BLaER1 (cell line): ENCODE measurements around the gene FALEC.
"Not testable (repeated sequence)": the region's sequence is repeated elsewhere in the genome, so short reads cannot be mapped to it uniquely, and the experiment has no call there.

Source experiments
- H3K27ac ChIP-seq: shearing (Covaris generic); formaldehyde crosslinking; 2 replicates; pipeline ENCODE4 v1.8.1; 2022
- H3K27me3 ChIP-seq: shearing (Covaris generic); formaldehyde crosslinking; 2 replicates; pipeline ENCODE4 v1.8.1; 2022
- H3K36me3 ChIP-seq: shearing (Covaris generic); formaldehyde crosslinking; 2 replicates; pipeline ENCODE4 v1.8.1; 2022
- H3K4me1 ChIP-seq: shearing (Covaris generic); formaldehyde crosslinking; 2 replicates; pipeline ENCODE4 v1.8.1; 2022
- H3K4me2 ChIP-seq: shearing (Covaris generic); formaldehyde crosslinking; 2 replicates; pipeline ENCODE4 v1.8.1; 2022
- H3K4me3 ChIP-seq: shearing (Covaris generic); formaldehyde crosslinking; 2 replicates; pipeline ENCODE4 v1.8.1; 2022
- H3K9ac ChIP-seq: shearing (Covaris generic); formaldehyde crosslinking; 2 replicates; pipeline ENCODE4 v1.8.1; 2022
- H3K9me3 ChIP-seq: shearing (Covaris generic); formaldehyde crosslinking; 2 replicates; pipeline ENCODE4 v1.8.1; 2022
- H4K20me1 ChIP-seq: shearing (Covaris generic); formaldehyde crosslinking; 2 replicates; pipeline ENCODE4 v1.8.1; 2022
- Cebpa-rat ChIP-seq: shearing (Covaris generic); IDR thresholded peaks from 2 replicates; pipeline ENCODE4 v1.8.1; 2022

The FALEC gene

DNA sequence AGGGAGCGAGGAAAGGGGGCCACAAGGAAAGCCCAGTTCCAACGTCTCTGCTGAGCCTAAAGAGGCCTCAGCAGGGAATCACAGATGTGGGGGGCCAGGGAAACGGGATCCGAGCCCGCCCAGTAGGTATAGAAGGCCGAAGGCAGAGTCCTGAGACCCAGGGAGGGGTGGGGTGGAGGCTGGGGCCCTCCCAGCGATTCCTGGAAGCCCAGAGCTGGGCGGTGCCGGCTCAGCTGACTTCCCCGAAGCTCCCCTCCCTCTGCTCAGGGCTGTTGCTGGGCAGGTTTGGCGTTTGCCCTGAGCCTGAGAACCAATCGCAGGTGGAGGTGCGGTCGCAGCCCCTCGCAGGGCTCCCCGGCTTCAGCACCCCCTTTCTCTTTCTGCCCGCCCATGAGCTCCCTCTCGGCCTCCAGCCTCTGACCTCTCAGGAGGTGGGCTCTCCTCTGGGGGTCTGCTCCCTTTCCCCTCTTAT lies 46.5 kb downstream of the FALEC start:
- Histone ChIP-seq H3K4me3 (peak overlapping the region; percentile 70), H3K9ac (peak overlapping the region; percentile 86), H3K27ac (peak overlapping the region; percentile 89), H3K4me1 (peaks cover 79% of the 10 kb centered on the region), H3K36me3 (no peaks in the 10 kb centered on the region), H3K9me3 (no peaks in the 10 kb centered on the region), H4K20me1 (peaks cover 45% of the 10 kb centered on the region), H3K4me2 (peak overlapping the region; percentile 100), H3K27me3 (no peaks in the 10 kb centered on the region)
- TF ChIP-seq Cebpa-rat: no peak

DNA sequence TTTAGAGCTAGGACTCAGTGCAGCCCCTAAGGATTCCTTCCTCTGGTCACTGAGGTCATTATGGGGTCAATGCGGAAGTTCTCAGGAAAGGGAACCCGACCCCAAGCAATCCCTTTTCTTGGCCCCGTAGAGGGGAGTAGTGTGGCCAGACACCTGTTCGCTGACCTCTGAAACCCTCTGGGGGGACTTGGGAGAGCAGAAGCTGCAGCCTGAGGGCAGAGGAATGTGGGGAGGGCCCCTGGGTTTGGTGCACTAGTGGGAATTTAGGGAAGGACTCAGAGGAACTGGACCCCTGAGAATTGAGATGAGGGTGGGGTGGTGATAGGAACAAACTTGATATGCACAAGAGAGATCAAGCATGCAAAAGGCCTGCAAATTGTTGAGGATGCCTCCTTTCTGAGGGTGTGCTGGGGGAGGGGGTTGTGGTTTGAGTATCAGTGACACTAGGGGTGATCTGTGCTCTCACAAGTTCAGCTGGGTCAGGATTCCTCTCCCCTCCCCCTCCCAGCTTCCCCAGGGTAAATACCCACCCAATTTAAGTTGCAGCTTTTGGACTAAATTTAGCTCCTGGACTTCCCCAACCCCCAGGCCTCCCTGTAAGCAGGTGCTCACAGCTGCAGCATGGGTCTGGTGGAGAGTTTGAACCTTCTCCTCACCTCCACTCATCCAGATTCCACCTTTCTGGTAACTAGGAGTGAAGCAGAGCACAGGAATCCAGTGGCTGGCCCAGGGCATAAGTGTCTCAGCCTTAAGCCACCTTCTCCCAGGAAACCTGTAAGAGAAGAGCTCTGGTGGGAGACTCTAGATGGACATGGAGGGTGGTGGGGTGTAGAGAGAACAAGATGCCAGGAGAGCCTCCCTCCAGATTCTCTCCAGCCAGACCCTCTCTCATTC lies 47.1 kb downstream of the FALEC start:
- peaks cover 85% of the 10 kb centered on the region for H3K4me1 ChIP-seq
- TF ChIP-seq Cebpa-rat: no peak
- H3K36me3 ChIP-seq: no peaks in the 10 kb centered on the region
- peak overlapping the region; percentile 70 for H3K4me3 ChIP-seq
- H4K20me1 ChIP-seq: peaks cover 52% of the 10 kb centered on the region
- H3K4me2 ChIP-seq: peak overlapping the region; percentile 100
- H3K9ac ChIP-seq: peak overlapping the region; percentile 86
- peak overlapping the region; percentile 89 for H3K27ac ChIP-seq
- no peaks in the 10 kb centered on the region for H3K27me3 ChIP-seq
- H3K9me3 ChIP-seq: no peaks in the 10 kb centered on the region

DNA sequence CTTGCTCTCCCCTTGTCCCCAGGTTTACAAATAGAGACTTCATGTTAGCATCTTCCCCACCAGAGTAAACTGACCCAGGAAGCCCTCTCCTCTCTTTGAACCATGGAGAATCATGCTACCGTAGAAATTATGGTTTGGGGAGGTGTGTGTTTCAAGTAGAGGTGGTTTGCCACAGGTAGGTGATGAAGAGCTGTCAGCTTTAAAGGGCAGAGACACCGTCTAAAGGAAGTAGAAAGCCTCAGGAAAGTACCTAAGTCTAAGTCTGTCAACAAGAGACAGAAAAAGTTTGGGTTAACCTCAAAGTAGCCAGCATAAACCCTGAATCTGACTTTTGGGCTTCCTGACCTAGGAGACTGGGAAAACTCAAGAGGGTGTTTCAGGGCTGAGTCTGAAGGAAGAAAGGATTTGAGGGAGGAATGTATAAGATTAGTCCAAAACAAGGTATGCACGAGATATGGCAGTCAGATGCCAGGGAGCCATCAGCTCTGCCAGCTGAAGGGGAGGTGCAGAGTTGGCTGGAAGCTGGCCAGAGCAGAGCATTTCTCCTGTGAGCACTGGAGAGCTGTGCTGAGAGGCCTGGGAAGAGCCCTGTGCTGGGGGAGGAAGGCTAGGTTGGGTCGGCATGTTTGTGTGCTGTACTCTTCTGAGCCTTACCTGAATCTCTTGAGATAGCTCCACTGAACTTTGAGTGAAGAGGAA lies 47.9 kb downstream of the FALEC start:
- peaks cover 93% of the 10 kb centered on the region for H3K4me1 ChIP-seq

DNA sequence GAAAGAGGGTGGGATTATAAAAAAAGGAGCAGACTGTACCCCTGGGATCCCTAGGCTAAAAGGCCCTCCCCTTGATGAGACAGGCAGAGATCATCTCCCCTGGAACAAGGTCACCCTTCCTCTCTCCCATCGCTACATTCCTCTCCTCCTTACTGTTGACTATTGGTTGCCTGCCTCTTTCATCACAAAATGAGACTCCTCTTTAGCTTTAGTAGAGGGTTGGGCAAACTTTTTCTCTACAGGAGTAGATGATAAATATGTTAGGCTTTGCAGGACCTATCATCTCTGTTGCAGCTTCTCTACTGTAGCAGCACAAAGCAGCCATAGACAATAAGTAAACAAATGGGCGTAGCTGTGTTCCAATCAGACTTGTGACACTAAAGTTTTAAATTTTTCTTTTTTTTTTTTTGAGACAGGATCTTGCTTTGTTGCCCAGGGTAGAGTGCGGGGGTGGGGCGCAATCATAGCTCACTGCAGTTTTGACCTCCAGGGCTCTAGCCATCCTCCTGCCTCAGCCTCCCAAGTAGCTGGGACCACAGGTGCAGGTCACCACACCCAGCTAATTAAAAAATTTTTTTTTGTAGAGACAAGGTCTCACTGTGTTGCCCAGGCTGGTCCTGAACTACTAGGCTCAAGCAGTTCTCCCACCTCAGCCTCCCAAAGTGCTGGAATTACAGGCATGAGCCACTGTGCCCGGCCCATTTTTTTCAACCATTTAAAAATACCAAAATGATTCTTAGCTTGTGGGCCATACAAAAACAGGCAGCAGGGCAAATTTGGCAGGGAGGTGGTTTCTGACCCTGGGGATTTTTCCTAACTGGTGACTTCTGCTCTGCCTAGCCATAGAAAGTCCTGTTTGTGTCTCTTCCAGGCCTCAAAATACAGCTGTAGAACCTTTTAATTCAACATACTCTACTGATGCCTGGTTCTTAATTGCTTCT lies 48.8 kb downstream of the FALEC start:
- H3K4me2 ChIP-seq: peak overlapping the region; percentile 100
- no peaks in the 10 kb centered on the region for H3K27me3 ChIP-seq
- peak overlapping the region; percentile 89 for H3K27ac ChIP-seq
- H3K4me3 ChIP-seq: peak overlapping the region; percentile 70; the same call in 1 of the 2 replicates
- no peaks in the 10 kb centered on the region for H3K36me3 ChIP-seq
- H3K9me3 ChIP-seq: no peaks in the 10 kb centered on the region
- H4K20me1 ChIP-seq: peaks cover 66% of the 10 kb centered on the region
- peak overlapping the region; percentile 86; the same call in 1 of the 2 replicates for H3K9ac ChIP-seq
- TF ChIP-seq Cebpa-rat: no peak
- H3K4me1 ChIP-seq: peaks cover 99% of the 10 kb centered on the region

More for the DNA sequence above, 47.9 kb downstream of the FALEC start:
- peak overlapping the region; percentile 100 for H3K4me2 ChIP-seq
- no peak for TF ChIP-seq Cebpa-rat
- peak overlapping the region; percentile 89 for H3K27ac ChIP-seq
- H3K36me3 ChIP-seq: no peaks in the 10 kb centered on the region
- peaks cover 60% of the 10 kb centered on the region for H4K20me1 ChIP-seq
- no peaks in the 10 kb centered on the region for H3K9me3 ChIP-seq
- peak overlapping the region; percentile 70 for H3K4me3 ChIP-seq
- H3K9ac ChIP-seq: peak overlapping the region; percentile 86
- no peaks in the 10 kb centered on the region for H3K27me3 ChIP-seq

DNA sequence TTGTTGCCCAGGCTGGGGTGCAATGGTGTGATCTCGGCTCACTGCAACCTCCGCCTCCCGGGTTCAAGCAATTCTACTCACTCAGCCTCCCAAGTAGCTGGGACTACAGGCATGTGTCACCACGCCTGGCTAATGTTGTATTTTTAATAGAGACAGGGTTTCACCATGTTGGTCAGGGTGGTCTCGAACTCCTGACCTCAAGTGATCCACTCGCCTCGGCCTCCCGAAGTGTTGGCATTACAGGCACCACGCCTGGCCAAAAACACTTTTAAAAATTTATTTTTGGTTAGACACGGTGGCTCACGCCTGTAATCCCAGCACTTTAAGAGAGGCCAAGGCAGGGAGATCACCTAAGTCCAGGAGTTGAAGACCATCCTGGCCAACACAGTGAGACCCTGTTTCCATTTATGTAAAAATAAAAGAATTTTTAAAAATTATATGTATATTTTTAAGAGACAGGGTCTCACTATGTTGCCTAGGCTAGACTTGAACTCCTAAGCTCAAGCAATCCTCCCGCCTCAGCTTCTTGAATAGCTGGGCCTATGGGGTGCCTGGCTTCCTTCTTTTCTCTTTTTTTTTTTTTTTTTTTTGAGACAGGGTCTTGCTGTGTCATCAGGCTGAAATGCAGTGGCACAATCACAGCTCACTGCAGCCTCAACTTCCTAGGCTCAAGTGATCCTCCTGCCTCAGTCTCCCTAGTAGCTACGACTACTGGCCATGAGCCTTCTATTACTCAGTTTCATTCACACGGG lies 49.9 kb downstream of the FALEC start:
- not testable (repeated sequence) for H3K36me3 ChIP-seq, H3K4me3 ChIP-seq, H3K27me3 ChIP-seq, H3K9me3 ChIP-seq
- Histone ChIP-seq H3K4me1 (peaks cover 99% of the 10 kb centered on the region), H3K27ac (peak overlapping the region; percentile 89), H3K9ac (peak overlapping the region; percentile 0; the same call in 1 of the 2 replicates), H4K20me1 (peaks cover 67% of the 10 kb centered on the region), H3K4me2 (peak overlapping the region; percentile 100)

DNA sequence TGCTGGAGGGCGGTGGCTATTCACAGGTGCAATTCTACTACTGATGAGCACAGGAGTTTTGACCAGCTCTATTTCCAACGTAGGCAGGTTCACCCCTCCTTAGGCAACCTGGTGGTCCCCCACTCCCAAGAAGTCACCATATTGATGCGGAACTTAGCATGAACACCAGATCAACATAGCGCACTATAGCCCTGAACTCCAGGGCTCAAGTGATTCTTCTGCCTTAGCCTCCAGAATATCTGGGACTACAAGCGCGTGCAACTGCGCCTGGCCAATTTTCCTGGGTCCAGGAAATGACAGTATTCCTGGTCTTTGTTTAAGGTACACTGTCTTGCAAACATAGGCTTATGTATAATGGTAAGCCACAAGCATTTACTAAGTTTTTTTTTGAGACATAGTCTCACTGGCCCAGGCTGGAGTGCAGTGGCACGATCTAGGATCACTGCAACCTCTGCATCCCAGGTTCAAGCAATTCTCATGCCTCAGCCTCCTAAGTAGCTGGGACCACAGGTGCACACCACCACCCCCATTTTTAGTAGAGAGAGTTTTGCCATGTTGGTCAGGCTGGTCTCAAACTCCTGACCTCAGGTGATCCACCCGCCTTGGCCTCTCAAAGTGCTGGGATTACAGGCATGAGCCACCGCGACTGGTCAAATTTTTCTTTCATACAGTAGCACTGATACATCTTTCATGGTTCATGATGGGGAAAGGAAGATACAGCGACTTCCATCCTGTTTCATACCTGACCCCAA lies 51.2 kb downstream of the FALEC start:
- H3K36me3 ChIP-seq: peaks cover 19% of the 10 kb centered on the region
- H3K9ac ChIP-seq: peak overlapping the region; percentile 58
- H3K27me3 ChIP-seq: no peaks in the 10 kb centered on the region
- peak overlapping the region; percentile 89 for H3K27ac ChIP-seq
- H3K4me1 ChIP-seq: peaks cover 87% of the 10 kb centered on the region
- TF ChIP-seq Cebpa-rat: no peak
- peaks cover 78% of the 10 kb centered on the region for H4K20me1 ChIP-seq
- H3K4me3 ChIP-seq: peak overlapping the region; percentile 54
- no peaks in the 10 kb centered on the region for H3K9me3 ChIP-seq
- peak overlapping the region; percentile 100 for H3K4me2 ChIP-seq

DNA sequence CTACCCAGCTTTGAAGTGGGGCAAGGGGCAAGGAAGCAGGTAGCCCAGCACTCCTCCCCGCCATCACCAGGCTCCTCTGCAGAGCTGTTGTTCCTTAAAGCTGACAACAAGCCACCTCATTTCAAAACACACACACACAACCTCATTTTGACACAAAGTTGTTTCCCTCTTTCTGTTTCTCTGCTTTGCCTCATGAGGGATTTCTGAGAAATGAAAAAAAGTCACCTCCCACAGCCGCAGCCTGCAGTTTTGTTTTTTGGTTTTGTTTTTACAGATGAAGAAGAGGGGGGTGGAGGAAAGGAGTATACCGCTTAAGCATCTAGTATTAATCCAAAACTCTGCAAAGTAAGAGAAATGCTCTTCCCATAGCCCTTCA lies 51.8 kb downstream of the FALEC start:
- Histone ChIP-seq H3K4me1 (peaks cover 81% of the 10 kb centered on the region), H3K27me3 (no peaks in the 10 kb centered on the region), H3K9ac (peak overlapping the region; percentile 58), H3K36me3 (peaks cover 24% of the 10 kb centered on the region), H3K27ac (peak overlapping the region; percentile 89), H3K4me2 (peak overlapping the region; percentile 100), H3K4me3 (peak overlapping the region; percentile 54), H4K20me1 (peaks cover 82% of the 10 kb centered on the region), H3K9me3 (no peaks in the 10 kb centered on the region)
- no peak for TF ChIP-seq Cebpa-rat
